ENCODE measurements around the gene MLLT3.

Gene MLLT3

GRCh38 chr9:20492772-20493171 is 129.5 kb downstream of the MLLT3 start:
- WGBS (ENCODE audit: extremely low coverage, insufficient coverage, insufficient read length) = no CpG with 5 or more reads among the region's 1 CpG
- H2AFZ ChIP-seq (ENCODE audit: insufficient read depth, low read length, poor library complexity) = no peak overlapping the region
- H3K9me3 ChIP-seq (ENCODE audit: insufficient read depth, low read depth, low read length) = no peaks in the 10 kb centered on the region

DNA sequence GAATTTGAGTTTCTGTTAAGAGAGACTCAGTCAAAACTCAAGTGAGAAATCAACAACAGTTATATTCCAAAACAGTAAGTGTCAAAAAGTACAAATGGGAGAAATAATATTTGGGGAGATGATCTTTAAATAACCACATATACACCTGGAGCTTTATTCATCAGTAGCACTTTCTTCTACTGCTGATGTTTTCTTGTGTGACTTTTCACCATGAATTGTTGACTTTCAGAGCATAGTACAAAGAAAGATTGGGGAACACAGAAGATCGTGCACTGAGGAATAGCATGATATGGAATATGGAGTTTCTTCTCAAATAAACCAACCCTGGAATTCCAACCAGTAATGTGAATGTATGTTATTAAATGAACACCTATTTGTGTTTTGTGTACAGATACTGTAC is 130.7 kb downstream of the MLLT3 start:
- Histone ChIP-seq H4K91ac (ENCODE audit: low read depth, low read length) (no peak overlapping the region), H3K27me3 (ENCODE audit: insufficient read depth, low read length) (no peaks in the 10 kb centered on the region), H3K4me3 (ENCODE audit: low read depth, low read length) (no peak overlapping the region), H2AFZ (ENCODE audit: insufficient read depth, low read length, poor library complexity) (no peak overlapping the region), H3K9me3 (ENCODE audit: insufficient read depth, low read depth, low read length) (no peaks in the 10 kb centered on the region), H3K9ac (ENCODE audit: low read length) (no peak overlapping the region), H3K14ac (ENCODE audit: low read length) (no peak overlapping the region), H3K4ac (ENCODE audit: low read depth, low read length) (no peak overlapping the region), H3K79me2 (ENCODE audit: control insufficient read depth, insufficient read depth, low read length, poor library complexity) (no peaks in the 10 kb centered on the region), H4K8ac (ENCODE audit: low read depth, low read length) (no peak overlapping the region), H3K23ac (ENCODE audit: low read length) (no peak overlapping the region), H3K79me1 (ENCODE audit: low read length) (no peaks in the 10 kb centered on the region), H2BK120ac (ENCODE audit: insufficient read depth, low read length, poor library complexity) (no peak overlapping the region), H2BK12ac (ENCODE audit: low read length) (no peak overlapping the region), H3K27ac (ENCODE audit: low read depth, low read length) (no peak overlapping the region), H3K4me2 (ENCODE audit: low read length) (no peak overlapping the region), H4K12ac (ENCODE audit: low read depth, low read length) (no peak overlapping the region), H3K18ac (ENCODE audit: low read length) (no peak overlapping the region), H3K4me1 (ENCODE audit: control insufficient read depth in 1 of 2, insufficient read depth in 2 of 2, low read length in 2 of 2) (no peaks in the 10 kb centered on the region), H2AK5ac (ENCODE audit: low read length) (no peak overlapping the region), H3K36me3 (ENCODE audit: control insufficient read depth in 1 of 2, insufficient read depth in 2 of 2, low read length in 2 of 2) (no peaks in the 10 kb centered on the region), H2BK5ac (ENCODE audit: low read depth, low read length, poor library complexity) (no peak overlapping the region)
- DNase-seq = no peak
- WGBS (ENCODE audit: extremely low coverage, insufficient coverage, insufficient read length) = no CpG with 5 or more reads among the region's 1 CpG

More at GRCh38 chr9:20492772-20493171, 129.5 kb downstream of the MLLT3 start:
- H4K12ac ChIP-seq (ENCODE audit: low read depth, low read length) = no peak overlapping the region
- H3K4me1 ChIP-seq (ENCODE audit: control insufficient read depth in 1 of 2, insufficient read depth in 2 of 2, low read length in 2 of 2) = no peaks in the 10 kb centered on the region
- H3K27ac ChIP-seq (ENCODE audit: low read depth, low read length) = no peak overlapping the region
- H3K23ac ChIP-seq (ENCODE audit: low read length) = no peak overlapping the region
- H3K4me2 ChIP-seq (ENCODE audit: low read length) = no peak overlapping the region
- H2BK120ac ChIP-seq (ENCODE audit: insufficient read depth, low read length, poor library complexity) = no peak overlapping the region
- no peaks in the 10 kb centered on the region for H3K27me3 ChIP-seq (ENCODE audit: insufficient read depth, low read length)
- no peak overlapping the region for H2BK12ac ChIP-seq (ENCODE audit: low read length)
- H4K91ac ChIP-seq (ENCODE audit: low read depth, low read length) = no peak overlapping the region
- no peak for DNase-seq
- H3K14ac ChIP-seq (ENCODE audit: low read length) = no peak overlapping the region
- no peak overlapping the region for H3K9ac ChIP-seq (ENCODE audit: low read length)
- no peak overlapping the region for H3K4me3 ChIP-seq (ENCODE audit: low read depth, low read length)
- no peaks in the 10 kb centered on the region for H3K36me3 ChIP-seq (ENCODE audit: control insufficient read depth in 1 of 2, insufficient read depth in 2 of 2, low read length in 2 of 2)
- no peak overlapping the region for H4K8ac ChIP-seq (ENCODE audit: low read depth, low read length)
- no peak overlapping the region for H3K4ac ChIP-seq (ENCODE audit: low read depth, low read length)
- no peak overlapping the region for H3K18ac ChIP-seq (ENCODE audit: low read length)
- no peaks in the 10 kb centered on the region for H3K79me2 ChIP-seq (ENCODE audit: control insufficient read depth, insufficient read depth, low read length, poor library complexity)
- H2AK5ac ChIP-seq (ENCODE audit: low read length) = no peak overlapping the region
- no peak overlapping the region for H2BK5ac ChIP-seq (ENCODE audit: low read depth, low read length, poor library complexity)
- H3K79me1 ChIP-seq (ENCODE audit: low read length) = no peaks in the 10 kb centered on the region

DNA sequence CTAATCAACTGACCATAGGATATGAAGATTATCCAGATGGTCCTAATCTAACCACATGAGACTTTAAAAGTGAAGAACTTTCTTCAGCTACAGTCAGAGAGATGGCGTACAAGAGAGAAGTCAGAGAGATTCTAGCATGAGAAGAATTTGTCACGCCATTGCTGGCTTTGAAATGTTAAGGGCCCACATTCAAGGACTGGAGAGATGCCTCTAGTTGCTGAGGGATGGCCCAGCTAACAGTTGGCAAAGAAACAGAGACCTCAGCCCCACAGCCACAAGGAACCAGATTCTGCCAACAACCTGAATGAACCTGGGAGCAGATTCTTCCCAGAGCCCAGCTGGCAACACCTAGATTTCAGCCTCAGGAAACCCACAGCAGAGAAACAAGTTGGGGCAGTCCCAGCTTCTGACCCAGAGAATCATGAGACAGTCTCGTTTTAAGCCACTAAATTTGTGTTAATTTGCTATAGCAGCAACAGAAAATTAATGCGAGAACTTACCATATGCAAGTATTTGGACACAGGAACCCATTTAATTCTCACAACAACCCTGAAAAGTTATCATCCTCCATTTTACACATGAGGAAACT is 132.0 kb downstream of the MLLT3 start:
- Histone ChIP-seq H3K14ac (ENCODE audit: low read length) (no peak overlapping the region), H3K27ac (ENCODE audit: low read depth, low read length) (no peak overlapping the region), H3K79me2 (ENCODE audit: control insufficient read depth, insufficient read depth, low read length, poor library complexity) (no peaks in the 10 kb centered on the region), H3K23ac (ENCODE audit: low read length) (no peak overlapping the region), H3K36me3 (ENCODE audit: control insufficient read depth in 1 of 2, insufficient read depth in 2 of 2, low read length in 2 of 2) (no peaks in the 10 kb centered on the region), H2AK5ac (ENCODE audit: low read length) (no peak overlapping the region), H3K4me3 (ENCODE audit: low read depth, low read length) (no peak overlapping the region), H3K27me3 (ENCODE audit: insufficient read depth, low read length) (no peaks in the 10 kb centered on the region), H4K8ac (ENCODE audit: low read depth, low read length) (no peak overlapping the region), H3K18ac (ENCODE audit: low read length) (no peak overlapping the region), H3K9me3 (ENCODE audit: insufficient read depth, low read depth, low read length) (no peaks in the 10 kb centered on the region), H2BK5ac (ENCODE audit: low read depth, low read length, poor library complexity) (no peak overlapping the region), H2AFZ (ENCODE audit: insufficient read depth, low read length, poor library complexity) (no peak overlapping the region), H4K91ac (ENCODE audit: low read depth, low read length) (no peak overlapping the region), H2BK12ac (ENCODE audit: low read length) (no peak overlapping the region), H3K4me2 (ENCODE audit: low read length) (no peak overlapping the region), H3K4ac (ENCODE audit: low read depth, low read length) (no peak overlapping the region), H2BK120ac (ENCODE audit: insufficient read depth, low read length, poor library complexity) (no peak overlapping the region), H3K9ac (ENCODE audit: low read length) (no peak overlapping the region), H4K12ac (ENCODE audit: low read depth, low read length) (no peak overlapping the region), H3K79me1 (ENCODE audit: low read length) (no peaks in the 10 kb centered on the region), H3K4me1 (ENCODE audit: control insufficient read depth in 1 of 2, insufficient read depth in 2 of 2, low read length in 2 of 2) (no peaks in the 10 kb centered on the region)
- no CpG with 5 or more reads among the region's 4 CpGs for WGBS (ENCODE audit: extremely low coverage, insufficient coverage, insufficient read length)
- no peak for DNase-seq

- no peak overlapping the region for H3K4me3 ChIP-seq (ENCODE audit: low read depth, low read length)
- H3K79me2 ChIP-seq (ENCODE audit: control insufficient read depth, insufficient read depth, low read length, poor library complexity) = no peaks in the 10 kb centered on the region
- no peak overlapping the region for H4K8ac ChIP-seq (ENCODE audit: low read depth, low read length)
- no peak overlapping the region for H4K12ac ChIP-seq (ENCODE audit: low read depth, low read length)
- no peak overlapping the region for H3K23ac ChIP-seq (ENCODE audit: low read length)
- H3K9ac ChIP-seq (ENCODE audit: low read length) = no peak overlapping the region
- no peak overlapping the region for H2BK5ac ChIP-seq (ENCODE audit: low read depth, low read length, poor library complexity)
- no peaks in the 10 kb centered on the region for H3K36me3 ChIP-seq (ENCODE audit: control insufficient read depth in 1 of 2, insufficient read depth in 2 of 2, low read length in 2 of 2)
- no peak for DNase-seq
- no peak overlapping the region for H2BK120ac ChIP-seq (ENCODE audit: insufficient read depth, low read length, poor library complexity)
- no peak overlapping the region for H3K18ac ChIP-seq (ENCODE audit: low read length)
- no peaks in the 10 kb centered on the region for H3K4me1 ChIP-seq (ENCODE audit: control insufficient read depth in 1 of 2, insufficient read depth in 2 of 2, low read length in 2 of 2)
- no peak overlapping the region for H2AK5ac ChIP-seq (ENCODE audit: low read length)
- H3K4me2 ChIP-seq (ENCODE audit: low read length) = no peak overlapping the region
- H2AFZ ChIP-seq (ENCODE audit: insufficient read depth, low read length, poor library complexity) = no peak overlapping the region
- H3K79me1 ChIP-seq (ENCODE audit: low read length) = no peaks in the 10 kb centered on the region
- H4K91ac ChIP-seq (ENCODE audit: low read depth, low read length) = no peak overlapping the region
- WGBS (ENCODE audit: extremely low coverage, insufficient coverage, insufficient read length) = no CpG with 5 or more reads among the region's 1 CpG
- no peak overlapping the region for H3K27ac ChIP-seq (ENCODE audit: low read depth, low read length)
- no peaks in the 10 kb centered on the region for H3K9me3 ChIP-seq (ENCODE audit: insufficient read depth, low read depth, low read length)
- H3K27me3 ChIP-seq (ENCODE audit: insufficient read depth, low read length) = no peaks in the 10 kb centered on the region
- H3K14ac ChIP-seq (ENCODE audit: low read length) = no peak overlapping the region
- no peak overlapping the region for H3K4ac ChIP-seq (ENCODE audit: low read depth, low read length)
- no peak overlapping the region for H2BK12ac ChIP-seq (ENCODE audit: low read length)
Observed at GRCh38 chr9:20488691-20489090, 133.6 kb downstream of the MLLT3 start.

All from trophoblast cell (in vitro differentiated cells and primary cell).